Ovary (tissue), 9 donors: ENCODE results near the gene ANO7. TPM values are rescaled to one million over a fixed set of nuclear protein-coding genes. Genes with fewer than 3 reads are reported as not detected.

Experiments used
- DNase-seq, 5 donors: peaks; one replicate each; pipeline ENCODE4 v3.0.0-alpha.2; 2019 to 2020
- H3K27ac ChIP-seq, 2 donors: fragments of 200-600 bp; one replicate each; pipeline versions ENCODE4 v1.5.1 to v1.8.0; 2019 to 2022
- H3K27me3 ChIP-seq: fragments of 200-600 bp; one replicate; pipeline ENCODE4 v1.8.0; 2022
- H3K36me3 ChIP-seq: fragments of 200-600 bp; sonication (generic); one replicate; pipeline ENCODE4 v1.5.1; 2019
- H3K4me1 ChIP-seq: one replicate; pipeline ENCODE4 v1.8.1; 2013; ENCODE audit warnings: mild to moderate bottlenecking, moderate library complexity; ENCODE audit not compliant: insufficient read depth
- H3K4me3 ChIP-seq: fragments of 200-600 bp; sonication (generic); one replicate; pipeline ENCODE4 v1.5.1; 2017
- H3K9me3 ChIP-seq, 2 donors: fragments of 200-600 bp in 1 of 2; sonication (generic) in 1 of 2; one replicate each; pipeline versions ENCODE4 v1.5.1 to v1.8.1; 2013 to 2019; ENCODE audit warnings: mild to moderate bottlenecking in 1 of 2, moderate library complexity in 1 of 2
- EP300 ChIP-seq: sonication (generic); formaldehyde crosslinking; IDR thresholded peaks from one replicate; pipeline ENCODE4 v1.6.1; 2017; ENCODE audit warnings: antibody characterized with exemption
- POLR2A ChIP-seq: fragments of 450-650 bp; IDR thresholded peaks from one replicate; pipeline ENCODE4 v1.6.1; 2017; ENCODE audit warnings: antibody characterized with exemption, mild to moderate bottlenecking, moderate library complexity
- WGBS, 3 donors: extraction: QIAGEN DNeasy Blood & Tissue Kit in 1 of 3; methylation state at CpG; one replicate each; pipeline versions ENCODE4 v1.1.5 to v1.1.7; 2013 to 2017; 5-methylcytosine and 5-hydroxymethylcytosine counted together
- intact Hi-C, 4 donors: fragments of 100-400 bp; cut with DNase I; formaldehyde crosslinking; loops; one replicate each; pipeline versions ENCODE4 v1.11.0 to v1.15.1; 2022 to 2023
- polyA plus RNA-seq, 2 donors: library from polyadenylated mRNA; stranded (reverse); fragments of 200-250 nt in 1 of 2; fragments of 350-450 nt in 1 of 2; fragmentation: Illumina TruSeq in 1 of 2; extraction: RNeasy Lipid Tissue Mini Kit (QIAGEN cat#74804) in 1 of 2; gene quantifications; one replicate each; pipeline ENCODE4 v1.2.3, GENCODE V29; 2013 to 2014
- total RNA-seq, 7 donors: library from RNA; depleted of rRNA in 2 of 7; stranded (reverse); fragments of >200 nt in 2 of 7; fragmentation: NEBNext Ultra II Directional in 3 of 7; extraction: Animal tissue kit (Norgen Biotek cat#: 25700) in 3 of 7; gene quantifications; one replicate each; pipeline versions ENCODE4 v1.1.0 to v1.2.4, GENCODE V29; 2016 to 2023
- TF ChIP-seq, protein P1 (sequence below), 3 donors: fragments of 450-650 bp in 2 of 3; fragments of 200-600 bp in 1 of 3; IDR thresholded peaks; one replicate each; pipeline versions ENCODE4 v1.5.1 to v1.8.0; 2016 to 2022; ENCODE audit warnings: antibody characterized with exemption in 3 of 3, mild to moderate bottlenecking in 1 of 3
- donor health status: DM: no; HTN: no; CAD: no; lungs with moderate emphysema.
- donor health status: DM: no; HTN: no; CAD: no.
- donor health status: Bipolar disorder and iron deficiency.
- donor health status: DM: yes; HTN: yes; CAD: no.
- donor health status: DM: no; HTN: no; CAD: no.
- donor health status: DM: yes; HTN: yes; CAD: no.

Gene ANO7
- total and polyA plus RNA-seq, 9 donors = 0.87 to 6.5 (median 2.1) TPM

- TF ChIP-seq, protein P1, sequence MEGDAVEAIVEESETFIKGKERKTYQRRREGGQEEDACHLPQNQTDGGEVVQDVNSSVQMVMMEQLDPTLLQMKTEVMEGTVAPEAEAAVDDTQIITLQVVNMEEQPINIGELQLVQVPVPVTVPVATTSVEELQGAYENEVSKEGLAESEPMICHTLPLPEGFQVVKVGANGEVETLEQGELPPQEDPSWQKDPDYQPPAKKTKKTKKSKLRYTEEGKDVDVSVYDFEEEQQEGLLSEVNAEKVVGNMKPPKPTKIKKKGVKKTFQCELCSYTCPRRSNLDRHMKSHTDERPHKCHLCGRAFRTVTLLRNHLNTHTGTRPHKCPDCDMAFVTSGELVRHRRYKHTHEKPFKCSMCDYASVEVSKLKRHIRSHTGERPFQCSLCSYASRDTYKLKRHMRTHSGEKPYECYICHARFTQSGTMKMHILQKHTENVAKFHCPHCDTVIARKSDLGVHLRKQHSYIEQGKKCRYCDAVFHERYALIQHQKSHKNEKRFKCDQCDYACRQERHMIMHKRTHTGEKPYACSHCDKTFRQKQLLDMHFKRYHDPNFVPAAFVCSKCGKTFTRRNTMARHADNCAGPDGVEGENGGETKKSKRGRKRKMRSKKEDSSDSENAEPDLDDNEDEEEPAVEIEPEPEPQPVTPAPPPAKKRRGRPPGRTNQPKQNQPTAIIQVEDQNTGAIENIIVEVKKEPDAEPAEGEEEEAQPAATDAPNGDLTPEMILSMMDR (IDR thresholded peaks at IDR 0.05) = no peak
- TF ChIP-seq EP300 (no peak), POLR2A (no peak)
- Histone ChIP-seq H3K9me3 (no peaks in the 10 kb centered on the region), H3K36me3 (no peaks in the 10 kb centered on the region), H3K4me1 (no peaks in the 10 kb centered on the region), H3K27ac (no peak overlapping the region), H3K27me3 (no peaks in the 10 kb centered on the region), H3K4me3 (no peak overlapping the region)
- WGBS, 3 donors = 79 to 87% (median 82%) methylated on average over 26 of the region's 26 CpGs
- intact Hi-C loops = no loop called here
- DNase-seq = peak in 1 of 5 donors; percentile 20
These were observed 46.7 kb downstream of the ANO7 start for GRCh38 chr2:241234962-241235740.

DNA sequence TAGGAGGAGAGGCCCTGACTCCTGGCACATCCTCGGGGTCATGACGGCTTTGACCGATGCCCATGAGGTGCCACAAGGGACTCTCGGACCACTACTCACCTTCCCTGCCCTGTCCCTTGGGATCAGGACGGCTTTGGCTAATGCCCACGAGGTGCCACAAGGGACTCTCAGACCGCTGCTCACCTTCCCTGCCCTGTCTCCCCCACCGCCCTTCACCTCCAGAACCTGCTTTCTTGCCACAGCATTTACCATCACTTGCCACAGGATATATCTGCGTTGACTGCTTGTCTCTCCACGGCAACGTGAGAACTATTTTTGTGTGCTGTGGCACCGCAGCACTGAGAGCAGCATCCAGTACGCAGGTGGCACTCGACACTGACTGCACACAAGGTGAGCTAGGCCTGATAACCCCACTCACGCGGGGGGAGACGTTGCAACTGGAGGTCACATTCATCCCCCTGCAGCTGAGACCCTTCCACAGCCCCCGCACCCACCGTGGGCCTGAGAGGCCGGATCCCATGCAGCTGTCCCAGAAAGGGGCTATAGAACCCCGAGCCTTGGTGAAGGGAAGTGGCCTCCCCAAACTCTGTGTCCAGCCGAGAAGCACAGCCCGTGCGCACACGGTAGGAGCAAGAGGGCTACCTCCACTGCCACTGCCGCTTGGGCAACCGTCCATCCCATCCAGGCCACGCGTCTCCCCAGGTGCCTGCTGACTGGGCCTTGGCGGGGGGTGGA is 47.5 kb downstream of the ANO7 start:
- no peaks in the 10 kb centered on the region for H3K9me3 ChIP-seq
- no peaks in the 10 kb centered on the region for H3K4me1 ChIP-seq
- no peaks in the 10 kb centered on the region for H3K27me3 ChIP-seq
- DNase-seq = peak in 2 of 5 donors; percentile 29
- intact Hi-C loops = no loop called here
- 79 to 85% (median 80%) methylated on average over 30 of the region's 30 CpGs for WGBS, 3 donors
- no peak for TF ChIP-seq POLR2A
- H3K36me3 ChIP-seq = no peaks in the 10 kb centered on the region
- no peak overlapping the region for H3K27ac ChIP-seq
- no peak overlapping the region for H3K4me3 ChIP-seq

- TF ChIP-seq, protein P1 (IDR thresholded peaks at IDR 0.05) = no peak
- no peak for TF ChIP-seq EP300
- TF ChIP-seq POLR2A = no peak
- no peaks in the 10 kb centered on the region for H3K36me3 ChIP-seq
- H3K4me3 ChIP-seq = no peak overlapping the region
- WGBS, 3 donors = 37 to 54% (median 43%) methylated on average over 6 of the region's 6 CpGs
- H3K27me3 ChIP-seq = no peaks in the 10 kb centered on the region
- H3K27ac ChIP-seq = peak overlapping the region in 1 of 2 donors; percentile 26
- intact Hi-C loops = no loop called here
- no peaks in the 10 kb centered on the region for H3K9me3 ChIP-seq
- peak in 2 of 5 donors; percentile 41 to 69 for DNase-seq
- H3K4me1 ChIP-seq = no peaks in the 10 kb centered on the region
These were observed 48.6 kb downstream of the ANO7 start for GRCh38 chr2:241237047-241237446.

GRCh38 chr2:241237949-241238371 is 49.5 kb downstream of the ANO7 start:
- 77 to 86% (median 79%) methylated on average over 12 of the region's 12 CpGs for WGBS, 3 donors
- TF ChIP-seq EP300 (no peak), POLR2A (no peak)
- TF ChIP-seq, protein P1 (IDR thresholded peaks at IDR 0.05) = no peak
- peak in 1 of 5 donors; percentile 16 for DNase-seq
- H3K27ac ChIP-seq = no peak overlapping the region
- no peaks in the 10 kb centered on the region for H3K4me1 ChIP-seq
- intact Hi-C loops = no loop called here
- H3K9me3 ChIP-seq = no peaks in the 10 kb centered on the region
- no peak overlapping the region for H3K4me3 ChIP-seq
- no peaks in the 10 kb centered on the region for H3K27me3 ChIP-seq
- H3K36me3 ChIP-seq = no peaks in the 10 kb centered on the region
